GM11168 (cell line): ENCODE measurements around the gene PARG.
"Not testable (repeated sequence)": the region's sequence is repeated elsewhere in the genome, so short reads cannot be mapped to it uniquely, and the experiment has no call there.

Experiments
- in situ Hi-C: fragments of 300-500 bp; cut with MboI; formaldehyde crosslinking; loops from one replicate; pipeline ENCODE4 v1.12.0; 2022; ENCODE audit warnings: low sequenced_read_pairs; ENCODE audit not compliant: unreplicated experiment

Gene PARG

GRCh38 chr10:49941447-49942338, at the start of gene PARG, which contains the start of gene TIMM23B:
PARG (minus strand) TSS chr10:49942027; CDS start chr10:49941725, 302 bp downstream.
TIMM23B (plus strand) TSS chr10:49942053; CDS start chr10:49942195, 142 bp downstream.
- in situ Hi-C loops = loop anchor here (25.0 kb wide), 1 partner anchor 354 kb away; no protein-coding TSS in a partner anchor

- in situ Hi-C loops = not testable (repeated sequence)
Observed at GRCh38 chr10:49988376-49988775, 46.5 kb upstream of the PARG start, which contains the start of gene AGAP6. AGAP6 (plus strand) TSS chr10:49988406; CDS start chr10:49988716, 310 bp downstream.

DNA sequence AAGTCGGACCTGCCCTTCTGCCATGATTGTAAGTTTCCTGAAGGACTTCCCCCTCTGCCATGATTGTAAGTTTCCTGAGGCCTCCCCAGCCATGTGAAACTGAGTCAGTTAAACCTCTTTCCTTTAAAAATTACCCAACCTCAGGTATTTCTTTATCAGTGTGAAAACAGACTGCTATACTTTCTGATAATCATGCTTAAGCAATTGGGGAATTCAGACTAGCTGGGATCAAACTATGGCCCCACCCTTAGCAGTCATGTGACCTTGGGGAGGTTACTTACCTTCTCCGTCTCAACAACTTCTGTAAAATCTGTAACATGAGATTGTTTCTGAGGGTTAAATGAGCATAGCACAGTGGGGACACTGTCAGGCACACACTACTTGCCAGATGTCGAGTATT, 45.4 kb upstream of the PARG start:
- in situ Hi-C loops = not testable (repeated sequence)

GRCh38 chr10:49977756-49978155, 35.9 kb upstream of the PARG start:
- in situ Hi-C loops = not testable (repeated sequence)

GRCh38 chr10:49972094-49972493, 30.3 kb upstream of the PARG start:
- in situ Hi-C loops = not testable (repeated sequence)

GRCh38 chr10:49971466-49971865, 29.6 kb upstream of the PARG start:
- in situ Hi-C loops = not testable (repeated sequence)

- in situ Hi-C loops = not testable (repeated sequence)
Observed at GRCh38 chr10:49970331-49970857, 28.6 kb upstream of the PARG start.

DNA sequence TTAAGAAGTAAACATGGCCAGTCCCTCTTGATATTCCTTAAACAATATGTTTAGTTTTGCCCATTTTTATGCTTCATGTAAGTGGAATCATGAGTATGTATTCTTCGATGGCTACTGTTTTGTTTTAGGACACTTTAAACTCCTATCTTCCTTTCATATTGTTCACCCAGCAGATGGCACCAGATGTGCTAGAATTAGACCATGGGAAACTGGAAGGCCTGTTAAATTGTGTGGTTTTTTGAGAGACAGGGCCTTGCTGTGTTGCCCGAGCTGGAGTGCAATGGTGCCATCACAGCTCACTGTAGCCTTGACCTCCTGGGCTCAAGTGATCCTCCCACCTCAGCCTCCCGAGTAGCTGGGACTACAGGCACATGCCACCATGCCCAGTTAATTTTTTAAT, 11.3 kb upstream of the PARG start:
- in situ Hi-C loops = not testable (repeated sequence)

DNA sequence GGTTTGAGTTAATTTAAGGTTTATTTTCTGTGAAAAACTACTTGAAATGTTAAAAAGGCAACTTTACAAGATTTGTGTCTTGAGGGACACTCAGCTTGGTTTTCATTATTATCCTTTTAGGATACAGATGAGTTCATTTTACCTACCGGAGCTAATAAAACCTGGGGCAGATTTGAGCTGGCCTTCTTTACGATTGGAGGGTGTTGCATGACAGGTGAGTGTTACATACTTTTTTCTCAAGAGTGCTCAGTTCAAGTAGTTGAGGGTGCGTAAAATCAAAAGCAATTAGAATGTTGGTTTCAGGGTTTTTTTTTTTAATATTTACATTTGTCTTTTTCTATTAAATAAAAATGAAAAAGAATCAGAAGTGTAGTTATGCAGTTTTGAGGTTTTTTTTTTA, 10.2 kb upstream of the PARG start:
- in situ Hi-C loops = not testable (repeated sequence)

- in situ Hi-C loops = loop anchor here (25.0 kb wide), 1 partner anchor 361 kb away; no protein-coding TSS in a partner anchor
Observed at GRCh38 chr10:49948737-49949136, 6.9 kb upstream of the PARG start.

- in situ Hi-C loops = loop anchor here (25.0 kb wide), 1 partner anchor 361 kb away; no protein-coding TSS in a partner anchor
Observed at GRCh38 chr10:49948142-49948541, 6.3 kb upstream of the PARG start.

GRCh38 chr10:49943607-49944006, 1.8 kb upstream of the PARG start:
- in situ Hi-C loops = loop anchor here (25.0 kb wide), 1 partner anchor 356 kb away; no protein-coding TSS in a partner anchor

- in situ Hi-C loops = loop anchor here (25.0 kb wide), 1 partner anchor 355 kb away; no protein-coding TSS in a partner anchor
Observed at GRCh38 chr10:49942339-49942705, 495 bp upstream of the PARG start.

DNA sequence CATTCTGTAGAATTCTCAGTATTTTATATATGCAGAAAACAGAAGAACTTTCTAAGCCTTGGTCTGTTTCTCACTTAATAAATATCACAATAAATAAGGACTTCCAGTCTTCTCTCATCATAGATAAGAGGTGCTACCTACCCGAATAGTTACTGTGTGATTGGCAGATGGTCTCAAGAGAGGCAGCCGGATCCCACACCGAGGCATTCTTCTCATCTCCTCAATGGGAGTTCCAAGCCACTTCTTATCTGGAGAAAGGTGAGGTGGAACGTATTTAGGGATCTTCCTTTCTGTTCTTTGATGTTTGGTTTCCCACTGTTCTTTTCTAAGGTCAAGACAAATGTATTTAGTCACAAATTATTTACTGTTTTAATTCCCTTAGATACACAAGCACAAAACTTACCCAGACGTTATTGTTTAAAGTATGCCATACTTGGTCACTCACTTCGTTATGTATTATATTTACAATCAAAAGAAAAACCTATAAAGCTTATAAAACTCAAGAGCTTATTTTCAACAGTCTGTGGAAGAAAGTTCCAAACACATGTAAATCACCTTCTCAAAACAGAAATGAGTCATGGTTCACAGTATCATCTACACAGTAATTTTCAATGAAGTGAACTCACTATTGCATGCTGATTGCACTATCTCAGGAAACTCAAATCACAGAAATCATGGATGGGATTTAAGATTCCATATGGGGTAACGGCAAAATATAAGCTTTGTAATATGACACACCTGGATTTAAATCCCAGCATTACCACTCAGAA, 9.7 kb downstream of the PARG start:
- in situ Hi-C loops = loop anchor here (25.0 kb wide), 1 partner anchor 345 kb away; no protein-coding TSS in a partner anchor

DNA sequence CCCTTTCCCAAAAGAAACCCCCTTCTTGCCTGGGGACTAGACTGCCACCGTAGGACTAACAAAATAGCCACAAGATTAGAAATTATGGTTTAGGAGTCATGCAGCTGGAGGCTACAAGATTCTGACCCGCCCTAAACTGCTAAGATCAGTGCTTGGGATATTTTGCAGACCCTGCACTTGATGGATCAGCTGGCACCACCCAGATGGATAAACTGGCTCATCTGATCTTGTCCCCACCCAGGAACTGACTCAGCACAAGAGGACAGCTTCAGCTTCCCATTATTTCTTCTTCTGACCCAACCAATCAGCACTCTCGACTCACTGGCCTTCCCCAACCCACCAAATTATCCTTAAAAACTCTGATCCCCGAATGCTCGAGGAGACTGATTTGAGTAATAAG, 10.6 kb downstream of the PARG start:
- in situ Hi-C loops = loop anchor here (25.0 kb wide), 1 partner anchor 344 kb away; no protein-coding TSS in a partner anchor

DNA sequence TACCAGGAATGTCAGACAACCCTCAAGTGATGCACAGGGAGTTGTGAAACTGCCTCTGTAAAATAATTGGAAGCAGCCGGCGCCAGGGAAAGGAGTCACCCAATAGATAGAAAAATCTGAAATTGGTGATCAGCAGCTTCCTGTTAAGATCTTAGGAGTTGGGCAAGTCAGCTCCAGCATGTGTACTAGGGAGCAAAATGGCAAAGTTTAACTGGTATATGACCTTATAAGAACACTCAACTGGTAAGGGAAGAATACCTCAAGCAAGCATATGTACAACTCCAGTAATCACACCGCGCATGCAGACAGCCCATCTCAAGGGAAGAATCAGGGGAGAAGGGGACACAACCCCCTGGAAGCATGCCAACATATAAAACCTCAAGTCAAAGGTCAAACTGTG, 18.3 kb downstream of the PARG start:
- in situ Hi-C loops = not testable (repeated sequence)

DNA sequence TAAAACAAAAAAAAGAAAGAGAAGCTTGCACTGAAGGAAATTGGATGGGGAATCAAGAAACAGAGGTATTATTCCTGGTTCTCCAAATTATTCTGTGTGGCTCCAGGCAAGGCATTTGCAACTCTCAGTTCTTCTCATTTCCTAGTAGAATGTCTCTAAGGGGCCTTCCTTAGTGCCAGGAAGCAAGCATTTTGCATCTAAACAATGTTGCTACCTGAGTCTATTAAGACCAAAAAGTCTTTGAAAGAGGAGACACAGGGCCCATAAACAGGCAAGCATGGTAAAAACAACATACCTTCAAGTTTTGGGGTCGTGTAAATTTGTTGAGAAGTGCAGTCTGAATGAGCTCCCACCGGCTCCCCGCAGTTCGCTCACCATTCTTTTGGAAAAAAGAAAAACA, 19.8 kb downstream of the PARG start:
- in situ Hi-C loops = not testable (repeated sequence)

- in situ Hi-C loops = not testable (repeated sequence)
Observed at GRCh38 chr10:49917927-49918326, 23.9 kb downstream of the PARG start.

GRCh38 chr10:49916451-49916850, 25.4 kb downstream of the PARG start:
- in situ Hi-C loops = not testable (repeated sequence)

DNA sequence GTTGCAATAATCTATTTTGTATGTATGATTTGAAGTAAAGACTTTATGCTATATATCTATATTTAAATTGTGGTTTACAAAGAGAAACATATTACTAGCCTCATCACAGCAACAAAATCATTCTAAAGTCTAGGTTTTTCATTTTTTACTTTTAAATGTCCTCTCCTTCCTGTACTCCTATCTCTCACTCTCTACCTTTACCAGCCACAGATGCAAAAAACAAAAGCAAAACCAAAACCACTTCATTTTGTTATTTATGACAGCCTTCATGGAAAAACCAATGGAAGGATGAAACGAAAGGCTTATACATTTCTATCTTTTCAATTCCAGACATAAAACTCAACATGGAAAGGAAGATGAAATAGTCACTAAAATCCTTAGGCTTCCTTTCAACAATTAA, 31.5 kb downstream of the PARG start:
- in situ Hi-C loops = not testable (repeated sequence)
